ES-I3 (cell line): ENCODE measurements around the gene ZBTB21.
"Not testable (repeated sequence)": the region's sequence is repeated elsewhere in the genome, so short reads cannot be mapped to it uniquely, and the experiment has no call there.

Experiments used
- H3K36me3 ChIP-seq: 2 replicates; pipeline ENCODE4 v1.6.1; 2013; ENCODE audit warnings: mild to moderate bottlenecking, low read length, control low read depth, moderate library complexity; ENCODE audit not compliant: insufficient read depth
- H3K4me1 ChIP-seq: 2 replicates; pipeline ENCODE4 v1.6.1; 2013; ENCODE audit warnings: mild to moderate bottlenecking, control low read depth, low read length; ENCODE audit not compliant: insufficient read depth
- H3K9ac ChIP-seq: 2 replicates; pipeline ENCODE4 v1.6.1; 2013; ENCODE audit warnings: low read depth, mild to moderate bottlenecking, low read length, moderate library complexity
- H3K9me3 ChIP-seq: 2 replicates; pipeline ENCODE4 v1.6.1; 2013; ENCODE audit warnings: mild to moderate bottlenecking, low read length, moderate library complexity; ENCODE audit not compliant: control insufficient read depth, insufficient read depth

The ZBTB21 gene

DNA sequence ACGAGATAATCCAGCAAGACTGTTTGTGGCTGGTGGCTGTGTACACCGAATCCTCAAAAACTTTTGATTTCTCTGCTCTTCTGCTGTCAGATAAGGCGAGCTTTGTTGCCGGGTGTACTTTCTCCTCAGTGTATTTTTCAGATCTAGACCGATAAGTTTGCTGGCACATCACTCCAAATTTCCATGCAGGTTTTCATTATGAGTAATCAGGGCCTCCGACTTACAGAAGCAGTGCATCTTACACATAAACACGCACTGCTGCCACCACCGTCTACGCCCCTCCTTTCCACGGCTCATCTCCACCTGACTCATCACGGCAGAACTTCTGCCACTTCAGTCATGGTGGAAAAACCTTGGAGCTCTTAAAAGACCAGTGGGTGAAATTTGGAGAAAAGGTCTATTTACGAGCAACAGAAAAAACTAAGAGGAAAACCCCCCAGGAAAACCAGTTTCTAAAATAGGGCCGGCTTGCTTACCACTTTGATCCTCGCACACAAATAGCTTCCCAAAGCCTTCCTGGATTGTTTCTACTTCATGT lies 7.7 kb downstream of the ZBTB21 start:
- Histone ChIP-seq H3K36me3 (peaks cover 2% of the 10 kb centered on the region; the same call in 1 of the 2 replicates), H3K9ac (no peak overlapping the region), H3K9me3 (no peaks in the 10 kb centered on the region), H3K4me1 (no peaks in the 10 kb centered on the region)

DNA sequence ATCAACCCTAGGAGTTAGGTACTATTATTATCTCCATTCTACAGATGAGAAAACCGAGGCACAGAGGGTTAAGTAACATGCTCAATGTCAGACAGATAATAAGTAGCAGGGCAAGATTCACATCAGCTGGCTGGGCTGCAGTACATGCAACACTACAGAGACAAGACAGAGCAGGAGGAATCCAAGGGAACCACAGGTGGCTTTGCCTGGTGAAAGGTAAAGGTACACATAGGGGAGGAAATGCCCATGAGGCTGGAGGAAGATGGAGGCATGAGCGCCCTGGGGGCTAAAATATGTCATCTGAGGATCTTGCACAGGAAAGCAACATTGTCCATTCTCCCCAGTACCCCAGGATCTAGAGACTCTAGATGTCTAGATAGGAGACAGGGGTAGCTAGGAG lies 8.4 kb downstream of the ZBTB21 start:
- no peaks in the 10 kb centered on the region for H3K4me1 ChIP-seq
- H3K9ac ChIP-seq: no peak overlapping the region
- no peaks in the 10 kb centered on the region for H3K9me3 ChIP-seq
- peaks cover 2% of the 10 kb centered on the region; the same call in 1 of the 2 replicates for H3K36me3 ChIP-seq

DNA sequence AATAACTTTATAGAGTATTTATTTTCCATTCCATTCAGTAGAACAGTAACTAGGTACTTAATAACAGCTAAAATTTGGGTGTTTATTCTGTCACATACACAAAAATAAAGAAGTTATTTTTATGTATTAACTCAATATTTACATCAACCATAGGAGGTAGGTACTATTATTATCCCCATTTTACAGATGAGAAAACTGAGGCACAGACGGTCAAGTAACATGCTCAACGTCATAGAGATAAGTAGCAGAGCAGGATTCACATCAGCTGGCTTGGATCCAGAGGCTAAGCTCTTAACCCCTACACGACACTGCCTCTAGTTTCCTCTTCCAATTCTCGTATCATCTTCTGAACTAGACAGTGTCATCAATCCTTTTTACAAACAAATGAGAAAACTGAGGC lies 9.3 kb downstream of the ZBTB21 start:
- no peaks in the 10 kb centered on the region for H3K9me3 ChIP-seq
- H3K4me1 ChIP-seq: no peaks in the 10 kb centered on the region
- H3K9ac ChIP-seq: no peak overlapping the region
- H3K36me3 ChIP-seq: peaks cover 2% of the 10 kb centered on the region; the same call in 1 of the 2 replicates

DNA sequence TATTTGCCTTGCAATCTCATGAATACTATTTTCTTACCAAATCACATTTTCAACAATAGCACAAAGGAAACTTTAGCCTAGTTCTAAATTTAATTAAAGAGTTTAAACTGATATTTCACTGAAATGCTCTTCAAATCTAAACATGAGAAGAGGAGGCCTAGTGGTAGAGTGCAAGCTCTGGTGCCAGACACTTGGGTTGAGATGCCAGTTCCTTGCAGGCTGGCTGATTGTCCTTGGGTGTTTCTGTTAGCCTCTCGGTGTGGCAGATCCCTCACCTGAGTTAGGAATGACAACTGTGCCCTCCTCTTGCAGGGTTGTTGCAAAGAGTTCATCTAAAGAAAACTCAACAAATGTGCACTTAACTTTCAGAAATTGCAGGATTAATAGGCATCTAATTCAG lies 12.5 kb downstream of the ZBTB21 start:
- Histone ChIP-seq H3K4me1 (no peaks in the 10 kb centered on the region), H3K9ac (no peak overlapping the region), H3K36me3 (peaks cover 13% of the 10 kb centered on the region; the same call in 1 of the 2 replicates), H3K9me3 (no peaks in the 10 kb centered on the region)

DNA sequence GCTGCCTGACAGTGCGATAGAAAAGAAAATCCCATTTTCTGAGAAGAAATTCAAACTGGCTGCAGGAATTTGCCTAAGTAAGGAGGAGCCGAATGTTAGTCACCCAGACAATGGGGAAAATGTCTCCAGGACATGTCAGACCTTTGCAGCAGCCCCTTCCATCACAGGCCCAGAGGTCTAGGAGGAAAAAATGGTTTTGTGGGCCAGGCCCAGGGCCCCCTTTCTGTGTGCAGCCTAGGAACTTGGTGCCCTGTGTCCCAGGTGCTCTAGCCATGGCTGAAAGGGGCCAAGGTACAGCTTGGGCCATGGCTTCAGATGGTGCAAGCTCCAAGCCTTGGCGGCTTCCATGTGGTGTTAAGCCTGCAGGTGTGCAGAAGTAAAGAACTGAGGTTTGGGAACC lies 14.6 kb downstream of the ZBTB21 start:
- peaks cover 23% of the 10 kb centered on the region for H3K36me3 ChIP-seq

DNA sequence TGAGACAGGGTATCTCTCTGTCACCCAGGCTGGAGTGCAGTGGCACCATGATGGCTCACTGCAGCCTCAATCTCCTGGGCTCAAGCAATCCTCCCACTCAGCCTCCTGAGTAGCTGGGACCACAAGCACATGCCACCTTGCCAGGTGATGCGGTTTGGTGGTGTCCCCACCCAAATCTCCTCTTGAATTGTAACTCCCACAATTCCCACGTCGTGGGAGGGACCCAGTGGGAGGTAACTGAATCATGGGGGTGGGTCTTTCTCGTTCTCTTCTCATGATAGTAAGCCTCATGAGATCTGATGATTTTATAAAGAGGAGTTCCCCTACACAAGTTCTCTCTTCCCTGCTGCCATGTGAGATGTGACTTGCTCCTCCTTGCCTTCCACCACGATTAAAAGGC lies 15.5 kb downstream of the ZBTB21 start:
- H3K9me3 ChIP-seq, H3K4me1 ChIP-seq, H3K9ac ChIP-seq: not testable (repeated sequence)
- peaks cover 21% of the 10 kb centered on the region for H3K36me3 ChIP-seq

More for the DNA sequence above, 14.6 kb downstream of the ZBTB21 start:
- no peaks in the 10 kb centered on the region for H3K9me3 ChIP-seq
- no peak overlapping the region for H3K9ac ChIP-seq
- no peaks in the 10 kb centered on the region for H3K4me1 ChIP-seq

DNA sequence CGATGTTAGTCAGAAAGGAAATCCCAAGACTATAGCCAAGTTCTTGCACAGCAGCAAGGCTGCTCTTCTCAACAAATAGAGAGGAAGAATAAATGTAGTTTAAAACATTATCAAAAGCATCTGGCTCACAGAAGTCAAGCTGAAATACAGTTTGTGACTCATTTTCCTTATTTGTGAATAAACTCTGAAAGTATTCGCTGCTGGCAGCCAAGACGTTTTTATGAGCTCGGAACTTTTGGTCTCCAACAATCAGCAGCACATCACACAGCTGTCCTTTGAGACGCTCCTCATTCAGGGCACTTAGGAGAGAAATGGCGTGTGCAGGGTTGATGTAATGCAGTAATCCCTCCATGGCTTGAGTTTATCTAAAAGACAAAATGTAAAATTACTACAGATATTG lies 16.4 kb downstream of the ZBTB21 start:
- Histone ChIP-seq H3K4me1 (no peaks in the 10 kb centered on the region), H3K9ac (no peak overlapping the region), H3K9me3 (no peaks in the 10 kb centered on the region), H3K36me3 (peaks cover 21% of the 10 kb centered on the region)

DNA sequence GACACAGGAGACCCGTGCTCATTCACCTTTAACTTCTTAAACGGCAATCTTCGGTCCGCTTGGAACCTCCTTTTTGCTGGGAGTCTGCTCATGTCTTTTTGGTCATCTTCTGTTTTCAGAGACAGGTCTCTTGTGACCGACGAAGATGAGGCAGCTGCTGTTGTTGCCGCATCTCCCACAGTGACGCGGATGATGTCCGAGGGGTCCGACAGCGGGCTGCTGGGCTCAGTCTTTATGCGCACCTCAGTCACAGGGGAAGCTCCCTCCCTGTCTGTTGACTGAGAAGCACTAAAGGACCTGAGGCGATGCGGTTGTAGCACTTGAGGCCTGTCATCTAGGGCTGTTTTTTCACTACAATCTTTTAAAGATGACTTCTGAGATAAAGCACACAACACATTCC lies 17.6 kb downstream of the ZBTB21 start:
- H3K9me3 ChIP-seq: no peaks in the 10 kb centered on the region
- no peak overlapping the region for H3K9ac ChIP-seq
- no peaks in the 10 kb centered on the region for H3K4me1 ChIP-seq
- peaks cover 21% of the 10 kb centered on the region for H3K36me3 ChIP-seq

DNA sequence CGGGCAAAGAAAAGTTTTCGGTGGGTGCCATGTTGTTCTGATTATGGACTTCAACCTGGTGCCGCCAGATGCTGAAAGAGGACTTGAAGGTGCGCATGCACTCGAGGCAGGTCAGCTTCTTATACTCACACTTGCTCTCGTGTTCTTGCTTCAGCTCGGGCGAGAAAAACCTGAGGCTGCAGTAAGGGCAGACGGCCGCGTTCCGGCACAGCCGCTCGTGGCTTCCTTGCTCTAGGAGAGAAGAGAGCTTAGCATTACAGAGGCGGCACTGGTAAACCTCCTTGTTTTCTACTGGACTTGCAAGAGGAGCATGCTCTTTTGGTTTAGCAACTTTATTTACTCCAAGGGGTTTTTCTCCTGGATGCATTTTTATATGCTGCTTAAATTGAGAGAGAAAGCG lies 18.5 kb downstream of the ZBTB21 start:
- Histone ChIP-seq H3K9ac (no peak overlapping the region), H3K4me1 (no peaks in the 10 kb centered on the region), H3K36me3 (peaks cover 21% of the 10 kb centered on the region), H3K9me3 (no peaks in the 10 kb centered on the region)

DNA sequence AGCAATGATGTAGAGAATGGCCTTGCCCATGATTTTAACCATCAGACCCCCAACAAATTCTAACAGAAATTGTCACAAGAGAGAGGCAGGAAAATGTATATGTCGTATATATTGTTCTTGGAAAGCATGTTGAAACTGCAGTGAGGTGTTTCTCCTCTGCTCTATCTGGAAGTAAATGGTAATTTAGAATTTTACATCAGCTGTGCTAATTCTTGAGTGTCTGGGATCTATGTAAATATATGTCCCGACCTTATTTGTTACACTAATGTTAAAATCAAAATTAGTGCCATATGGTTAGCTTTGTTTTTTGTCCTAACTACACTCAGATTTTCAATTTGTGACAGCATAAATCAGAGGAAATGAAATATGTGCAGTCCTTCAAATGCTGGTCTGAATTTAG lies 20.5 kb downstream of the ZBTB21 start:
- Histone ChIP-seq H3K9me3 (no peaks in the 10 kb centered on the region), H3K36me3 (peaks cover 21% of the 10 kb centered on the region), H3K4me1 (no peaks in the 10 kb centered on the region), H3K9ac (no peak overlapping the region)

DNA sequence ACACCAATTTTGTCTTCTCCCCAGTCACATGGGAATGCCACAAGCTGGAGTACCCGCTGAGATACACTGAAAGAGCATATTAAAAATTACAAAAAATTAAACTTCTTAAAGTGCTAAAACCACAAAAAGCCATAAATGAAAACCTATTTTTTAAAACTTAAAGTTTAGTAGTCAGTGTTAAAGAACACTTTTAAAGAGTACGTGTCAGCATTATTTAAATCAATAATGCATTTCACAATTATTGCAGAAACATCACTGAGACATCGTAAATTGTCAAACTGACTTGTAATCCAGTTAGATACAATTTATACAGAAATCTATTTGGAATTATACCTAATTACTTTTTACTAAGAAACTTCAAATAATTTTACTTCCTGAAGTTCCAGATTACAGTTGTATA lies 22.9 kb downstream of the ZBTB21 start:
- Histone ChIP-seq H3K36me3 (peaks cover 6% of the 10 kb centered on the region; the same call in 1 of the 2 replicates), H3K9me3 (no peaks in the 10 kb centered on the region), H3K4me1 (no peaks in the 10 kb centered on the region), H3K9ac (no peak overlapping the region)

DNA sequence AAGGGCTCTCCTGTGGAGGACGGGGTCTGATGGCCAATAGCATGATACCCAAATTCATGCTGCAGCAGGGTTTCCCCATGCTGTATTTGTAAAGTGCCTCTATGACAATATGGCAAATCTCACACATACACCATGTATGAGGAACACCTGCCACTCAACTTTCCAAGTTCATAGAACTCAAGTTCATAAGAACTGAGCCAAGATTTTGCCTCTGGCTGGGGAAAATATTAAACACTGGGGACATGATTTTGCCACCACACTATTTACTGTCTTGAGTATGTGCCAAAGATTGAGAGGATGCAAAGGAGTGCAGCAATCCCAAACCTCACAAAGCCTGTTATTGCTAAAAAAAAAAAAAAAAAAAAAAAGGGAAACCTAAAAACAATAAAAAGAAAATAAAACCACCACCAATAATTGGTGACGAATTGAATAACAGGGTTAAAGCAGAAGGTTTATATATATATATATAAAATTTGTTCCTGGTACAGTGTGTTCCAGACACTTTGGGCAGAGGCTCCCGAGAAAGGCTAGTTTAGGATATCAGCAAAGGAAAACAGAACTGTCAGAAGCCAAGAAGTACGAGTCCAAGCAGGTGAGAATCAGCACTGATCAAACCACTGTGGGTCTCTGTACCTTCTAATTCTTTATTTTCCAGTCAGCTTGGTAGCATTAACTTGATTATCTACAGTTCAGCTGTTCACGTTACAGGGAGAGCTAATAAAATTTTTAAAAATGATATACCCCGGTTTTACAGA lies 24.3 kb downstream of the ZBTB21 start:
- no peak overlapping the region for H3K9ac ChIP-seq
- H3K4me1 ChIP-seq: no peaks in the 10 kb centered on the region
- no peaks in the 10 kb centered on the region for H3K9me3 ChIP-seq
- H3K36me3 ChIP-seq: no peaks in the 10 kb centered on the region

DNA sequence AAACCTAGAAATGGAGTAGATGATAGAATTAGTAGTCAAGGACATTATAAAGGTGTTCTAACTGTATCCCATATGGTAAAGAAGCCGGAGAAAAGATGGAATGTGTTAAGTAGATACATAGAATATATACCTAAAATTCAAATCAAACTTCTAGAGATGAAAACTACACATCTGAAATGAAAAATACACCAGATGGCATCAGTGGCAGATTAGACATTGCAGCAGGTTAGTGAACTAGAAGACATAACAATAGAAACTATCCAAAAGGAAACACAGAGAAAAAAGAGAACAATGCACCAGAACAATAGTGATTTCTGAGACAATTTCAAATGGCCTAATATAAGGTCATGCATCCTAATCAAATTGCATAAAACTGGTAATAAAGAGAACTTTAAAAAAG lies 26.9 kb downstream of the ZBTB21 start:
- Histone ChIP-seq H3K36me3 (no peaks in the 10 kb centered on the region), H3K9me3 (no peaks in the 10 kb centered on the region), H3K9ac (no peak overlapping the region), H3K4me1 (no peaks in the 10 kb centered on the region)

DNA sequence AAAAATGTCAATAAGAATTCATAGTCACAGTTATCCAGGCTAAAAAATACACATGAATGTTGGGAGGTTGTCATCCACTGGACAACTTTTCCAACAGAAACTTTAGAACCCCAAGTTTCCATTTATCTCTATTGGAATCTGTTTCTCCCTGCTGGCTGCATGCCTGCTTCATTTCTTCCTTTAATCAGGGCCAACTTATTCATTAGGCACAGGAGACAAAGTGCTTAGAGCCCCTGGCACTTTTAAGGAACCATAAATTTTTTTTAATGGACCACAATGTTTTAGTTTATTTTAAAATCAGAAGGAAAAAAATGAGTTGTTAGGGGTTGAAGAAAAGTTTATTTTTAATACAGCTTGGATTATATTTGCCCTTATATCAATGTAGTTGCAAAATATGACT lies 29.6 kb downstream of the ZBTB21 start:
- Histone ChIP-seq H3K4me1 (no peaks in the 10 kb centered on the region), H3K9ac (no peak overlapping the region), H3K9me3 (no peaks in the 10 kb centered on the region), H3K36me3 (no peaks in the 10 kb centered on the region)

DNA sequence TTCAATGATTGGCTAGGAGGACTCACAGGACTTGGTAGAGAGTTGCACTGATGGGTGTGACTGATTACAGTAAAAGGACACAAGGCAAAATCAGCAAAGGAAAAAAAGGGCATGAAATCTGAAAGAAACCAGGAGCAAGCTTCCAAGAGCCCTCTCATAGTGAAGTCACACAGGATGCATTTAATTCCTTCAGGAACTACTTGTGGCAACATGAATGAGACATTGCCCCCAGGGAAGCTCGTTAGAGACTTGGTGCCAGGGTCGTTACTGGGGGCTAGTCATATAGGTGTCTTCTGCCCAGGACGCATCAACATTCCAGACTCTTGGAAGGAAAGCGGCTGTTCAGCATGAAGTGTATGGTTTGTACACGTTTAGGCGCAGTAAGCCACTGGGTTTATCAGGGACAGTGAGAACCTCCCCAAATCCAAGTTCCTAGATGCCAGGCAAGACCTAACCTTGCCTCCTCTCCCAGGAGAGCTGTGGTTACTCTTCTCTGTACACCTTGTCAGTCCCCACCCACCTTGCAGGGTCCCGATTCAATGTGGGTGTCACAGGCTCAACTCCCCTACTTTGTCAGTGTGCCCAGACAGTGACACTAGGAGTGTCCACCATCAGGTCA lies 30.3 kb downstream of the ZBTB21 start:
- Histone ChIP-seq H3K9ac (no peak overlapping the region), H3K9me3 (no peaks in the 10 kb centered on the region), H3K4me1 (no peaks in the 10 kb centered on the region), H3K36me3 (no peaks in the 10 kb centered on the region)
